ENCODE measurements around the gene ADAMTS1. TPM values are rescaled to one million over a fixed set of nuclear protein-coding genes. Genes with fewer than 3 reads are reported as not detected.

Gene ADAMTS1
- polyA plus RNA-seq, 3 donors, result 0.01 TPM; not detected in 2

DNA sequence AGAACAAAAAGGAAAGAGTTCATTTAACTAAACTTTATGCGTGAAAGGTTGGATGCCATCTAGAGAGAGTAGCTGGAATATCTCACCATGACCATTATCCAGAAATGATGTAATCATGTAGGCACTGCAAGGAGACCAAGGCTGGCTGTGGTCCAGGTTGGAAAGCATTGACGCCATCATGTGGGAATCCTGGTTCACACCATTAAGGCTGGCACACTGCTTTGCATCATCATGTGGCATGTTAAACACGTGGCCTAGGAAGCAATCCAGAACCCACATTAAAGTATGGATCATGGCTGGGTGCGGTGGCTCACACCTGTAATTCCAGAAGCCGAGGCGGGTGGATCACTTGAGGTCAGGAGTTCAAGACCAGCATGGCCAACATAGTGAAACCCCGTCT, 4.3 kb downstream of the ADAMTS1 start:
- no peak overlapping the region for H3K4me2 ChIP-seq (replicated peaks; ENCODE audit: extremely low read depth, low read length, poor library complexity, severe bottlenecking)
- WGBS (ENCODE audit: insufficient coverage), result 92% methylated on average over 5 of the region's 7 CpGs
- H3K4me1 ChIP-seq (ENCODE audit: control insufficient read depth in 1 of 2, insufficient read depth in 2 of 2, low read length in 2 of 2), result peaks cover 30 to 31% of the 10 kb centered on the region in 2 donors
- H3K79me2 ChIP-seq (ENCODE audit: insufficient read depth, low read length), result no peaks in the 10 kb centered on the region
- peaks cover 37 to 40% (median 38%) of the 10 kb centered on the region in 3 donors for H3K27me3 Mint-ChIP-seq (ENCODE audit: low read depth in 3 of 3)
- peaks cover 0 to 5% of the 10 kb centered on the region in 2 donors for H3K36me3 Mint-ChIP-seq
- H3K9me3 ChIP-seq (replicated peaks in 1 of 2; ENCODE audit: control insufficient read depth in 1 of 2, insufficient read depth in 1 of 2, low read length in 2 of 2), result peaks cover 0 to 16% of the 10 kb centered on the region in 2 donors
- H3K27ac ChIP-seq (ENCODE audit: low read depth in 1 of 2, low read length in 2 of 2), result no peak overlapping the region
- no peaks in the 10 kb centered on the region for H3K36me3 ChIP-seq (replicated peaks in 1 of 2; ENCODE audit: control insufficient read depth in 1 of 2, insufficient read depth in 2 of 2, low read length in 2 of 2)
- no peak overlapping the region for H3K9ac ChIP-seq (ENCODE audit: insufficient read depth, low read length, poor library complexity, severe bottlenecking)
- peaks cover 0 to 14% (median 4%) of the 10 kb centered on the region in 7 donors for H3K9me3 Mint-ChIP-seq
- H3K27me3 ChIP-seq (ENCODE audit: control insufficient read depth in 2 of 2, insufficient read depth in 2 of 2, low read length in 2 of 2), result peaks cover 31 to 36% of the 10 kb centered on the region in 2 donors
- no peak overlapping the region for H3K4me3 Mint-ChIP-seq
- TF ChIP-seq, protein P1, sequence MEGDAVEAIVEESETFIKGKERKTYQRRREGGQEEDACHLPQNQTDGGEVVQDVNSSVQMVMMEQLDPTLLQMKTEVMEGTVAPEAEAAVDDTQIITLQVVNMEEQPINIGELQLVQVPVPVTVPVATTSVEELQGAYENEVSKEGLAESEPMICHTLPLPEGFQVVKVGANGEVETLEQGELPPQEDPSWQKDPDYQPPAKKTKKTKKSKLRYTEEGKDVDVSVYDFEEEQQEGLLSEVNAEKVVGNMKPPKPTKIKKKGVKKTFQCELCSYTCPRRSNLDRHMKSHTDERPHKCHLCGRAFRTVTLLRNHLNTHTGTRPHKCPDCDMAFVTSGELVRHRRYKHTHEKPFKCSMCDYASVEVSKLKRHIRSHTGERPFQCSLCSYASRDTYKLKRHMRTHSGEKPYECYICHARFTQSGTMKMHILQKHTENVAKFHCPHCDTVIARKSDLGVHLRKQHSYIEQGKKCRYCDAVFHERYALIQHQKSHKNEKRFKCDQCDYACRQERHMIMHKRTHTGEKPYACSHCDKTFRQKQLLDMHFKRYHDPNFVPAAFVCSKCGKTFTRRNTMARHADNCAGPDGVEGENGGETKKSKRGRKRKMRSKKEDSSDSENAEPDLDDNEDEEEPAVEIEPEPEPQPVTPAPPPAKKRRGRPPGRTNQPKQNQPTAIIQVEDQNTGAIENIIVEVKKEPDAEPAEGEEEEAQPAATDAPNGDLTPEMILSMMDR (IDR thresholded peaks at IDR 0.05), result no peak
- no peak overlapping the region for H3K27ac Mint-ChIP-seq
- DNase-seq, result no peak
- H3K4me3 ChIP-seq (replicated peaks in 1 of 3; ENCODE audit: low read depth in 2 of 3, low read length in 3 of 3), result no peak overlapping the region
- no peak overlapping the region for H2AFZ ChIP-seq (ENCODE audit: insufficient read depth, low read depth, low read length, poor library complexity, severe bottlenecking)
- intact Hi-C loops (cut with micrococcal nuclease), result loop anchor here in 1 of 2 donors (10.0 kb wide), 1 partner anchor 1494 kb away; no protein-coding TSS in a partner anchor
- H4K20me1 ChIP-seq (ENCODE audit: insufficient read depth, low read length), result no peaks in the 10 kb centered on the region
- peaks cover 23% of the 10 kb centered on the region for H3K4me1 Mint-ChIP-seq

DNA sequence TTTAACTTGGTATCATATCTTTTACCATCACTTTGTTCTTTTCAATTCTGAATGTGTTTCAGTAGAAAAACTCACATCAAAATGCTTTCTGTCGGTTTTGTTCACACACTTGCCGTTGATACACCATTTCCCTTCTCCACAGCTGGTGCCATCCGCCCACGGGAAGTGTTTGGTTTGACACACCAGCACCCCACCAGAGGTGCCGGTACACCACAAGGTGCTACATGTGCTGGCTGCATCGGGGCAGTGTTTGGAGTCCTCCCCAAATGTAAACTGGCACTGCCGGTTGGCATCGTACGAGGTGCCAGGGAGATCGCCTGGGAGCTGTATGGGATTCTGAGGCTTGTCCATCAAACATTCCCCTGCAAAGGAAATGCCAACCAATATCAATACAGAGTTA, 5.0 kb downstream of the ADAMTS1 start:
- no peaks in the 10 kb centered on the region for H3K79me2 ChIP-seq (ENCODE audit: insufficient read depth, low read length)
- Mint-ChIP-seq H3K4me1 (peaks cover 18% of the 10 kb centered on the region), H3K9me3 (peaks cover 0 to 10% (median 4%) of the 10 kb centered on the region in 7 donors), H3K4me3 (no peak overlapping the region), H3K27ac (no peak overlapping the region), H3K36me3 (peaks cover 0 to 5% of the 10 kb centered on the region in 2 donors), H3K27me3 (ENCODE audit: low read depth in 3 of 3) (peaks cover 30 to 32% (median 31%) of the 10 kb centered on the region in 3 donors)
- H3K4me1 ChIP-seq (ENCODE audit: control insufficient read depth in 1 of 2, insufficient read depth in 2 of 2, low read length in 2 of 2), result peaks cover 23 to 24% of the 10 kb centered on the region in 2 donors
- H3K4me2 ChIP-seq (replicated peaks; ENCODE audit: extremely low read depth, low read length, poor library complexity, severe bottlenecking), result no peak overlapping the region
- H4K20me1 ChIP-seq (ENCODE audit: insufficient read depth, low read length), result no peaks in the 10 kb centered on the region
- WGBS (ENCODE audit: insufficient coverage), result 87% methylated on average over 6 of the region's 10 CpGs
- H3K9ac ChIP-seq (ENCODE audit: insufficient read depth, low read length, poor library complexity, severe bottlenecking), result no peak overlapping the region
- no peak overlapping the region for H3K27ac ChIP-seq (ENCODE audit: low read depth in 1 of 2, low read length in 2 of 2)
- no peak overlapping the region for H2AFZ ChIP-seq (ENCODE audit: insufficient read depth, low read depth, low read length, poor library complexity, severe bottlenecking)
- no peak for DNase-seq
- H3K36me3 ChIP-seq (replicated peaks in 1 of 2; ENCODE audit: control insufficient read depth in 1 of 2, insufficient read depth in 2 of 2, low read length in 2 of 2), result no peaks in the 10 kb centered on the region
- H3K9me3 ChIP-seq (replicated peaks in 1 of 2; ENCODE audit: control insufficient read depth in 1 of 2, insufficient read depth in 1 of 2, low read length in 2 of 2), result peaks cover 0 to 15% of the 10 kb centered on the region in 2 donors
- peaks cover 24 to 29% of the 10 kb centered on the region in 2 donors for H3K27me3 ChIP-seq (ENCODE audit: control insufficient read depth in 2 of 2, insufficient read depth in 2 of 2, low read length in 2 of 2)
- intact Hi-C loops (cut with micrococcal nuclease), result loop anchor here in 1 of 2 donors (10.0 kb wide), 1 partner anchor 1495 kb away; no protein-coding TSS in a partner anchor
- TF ChIP-seq, protein P1 (IDR thresholded peaks at IDR 0.05), result no peak
- H3K4me3 ChIP-seq (replicated peaks in 1 of 3; ENCODE audit: low read depth in 2 of 3, low read length in 3 of 3), result no peak overlapping the region
